PC-9 (cell line): ENCODE data around the gene RCC2. TPM values are rescaled to one million over a fixed set of nuclear protein-coding genes. Genes with fewer than 3 reads are reported as not detected.
"Not testable (repeated sequence)": the region's sequence is repeated elsewhere in the genome, so short reads cannot be mapped to it uniquely, and the experiment has no call there.

Experiments
- BruUV-seq: library from RNA; stranded (reverse); fragments of 400-500 nt; replicated peaks from 2 replicates; lab custom pipeline; 2021; lab: Mats Ljungman, UMichigan
- CTCF ChIA-PET: fragments of 300-600 bp; sonication (Branson Sonifier 250); formaldehyde crosslinking; loops from one replicate; lab custom pipeline; 2022; ENCODE audit warnings: antibody characterized with exemption; lab: Charles Lee
- POLR2A ChIA-PET: fragments of 300-600 bp; sonication (Branson Sonifier 250); formaldehyde crosslinking; loops from one replicate; lab custom pipeline; 2022; ENCODE audit warnings: antibody characterized with exemption; ENCODE audit not compliant: unreplicated experiment; lab: Charles Lee
- DNase-seq, 2 experiments: peaks; one replicate each; pipeline versions ENCODE4 v3.0.0 to v3.0.0-alpha.2; 2015 to 2022; ENCODE audit warnings: mixed read lengths in 1 of 2
- H2AFZ ChIP-seq: fragments of 200-600 bp; sonication (generic); 2 replicates; pipeline ENCODE4 v1.8.1; 2017; ENCODE audit warnings: antibody characterized with exemption
- H3F3A ChIP-seq: fragments of 200-600 bp; sonication (generic); 2 replicates; pipeline ENCODE4 v1.8.1; 2017; ENCODE audit warnings: antibody characterized with exemption, mild to moderate bottlenecking, low read depth; ENCODE audit not compliant: insufficient read depth
- H3K27ac ChIP-seq: fragments of 200-600 bp; sonication (generic); 2 replicates; pipeline ENCODE4 v1.6.1; 2016; ENCODE audit warnings: mixed run types
- H3K27me3 ChIP-seq: fragments of 200-600 bp; sonication (generic); 2 replicates; pipeline ENCODE4 v1.6.1; 2016; ENCODE audit warnings: low read depth, mixed run types; ENCODE audit not compliant: insufficient read depth
- H3K36me3 ChIP-seq: fragments of 200-600 bp; sonication (generic); 2 replicates; pipeline ENCODE4 v1.6.1; 2016; ENCODE audit warnings: low read depth, mixed run types
- H3K4me1 ChIP-seq: fragments of 200-600 bp; sonication (generic); replicated peaks from 2 replicates; pipeline ENCODE4 v1.6.1; 2016; ENCODE audit warnings: mixed run types; ENCODE audit not compliant: insufficient read depth
- H3K4me2 ChIP-seq: fragments of 200-600 bp; sonication (generic); 2 replicates; pipeline ENCODE4 v1.6.1; 2017; ENCODE audit warnings: mixed run types
- H3K4me3 ChIP-seq: fragments of 200-600 bp; sonication (generic); 2 replicates; pipeline ENCODE4 v1.6.1; 2016; ENCODE audit warnings: mixed run types
- H3K79me2 ChIP-seq: fragments of 200-600 bp; sonication (generic); 2 replicates; pipeline ENCODE4 v1.6.1; 2017; ENCODE audit warnings: low read depth, mixed run types
- H3K9me2 ChIP-seq: fragments of 200-600 bp; sonication (generic); 2 replicates; pipeline ENCODE4 v1.8.1; 2017; ENCODE audit warnings: mild to moderate bottlenecking; ENCODE audit not compliant: insufficient read depth
- H3K9me3 ChIP-seq: fragments of 200-600 bp; sonication (generic); 2 replicates; pipeline ENCODE4 v1.8.1; 2016; ENCODE audit warnings: low read depth; ENCODE audit not compliant: insufficient read depth
- H4K20me1 ChIP-seq: fragments of 200-600 bp; sonication (generic); 2 replicates; pipeline ENCODE4 v1.8.1; 2017; ENCODE audit not compliant: insufficient read depth
- EZH2 ChIP-seq: fragments of 200-600 bp; sonication (generic); IDR thresholded peaks from 2 replicates; pipeline ENCODE4 v1.8.0; 2017; ENCODE audit warnings: antibody characterized with exemption, low read depth
- intact Hi-C: fragments of 100-400 bp; cut with micrococcal nuclease; formaldehyde crosslinking; loops from one replicate; pipeline ENCODE4 v1.10.0; 2022; ENCODE audit not compliant: unreplicated experiment
- total RNA-seq: library from RNA; stranded (reverse); gene quantifications from 2 replicates; pipeline ENCODE4 v1.2.3, GENCODE V29; 2021
- TF ChIP-seq, protein P1 (sequence below): fragments of 200-600 bp; sonication (generic); conservative IDR thresholded peaks from 2 replicates; pipeline ENCODE4 v1.6.1; 2017; ENCODE audit warnings: mixed run types, antibody characterized with exemption, mild to moderate bottlenecking, moderate library complexity

The RCC2 gene
- total RNA-seq, 1 experiment from 2014 or later: 170 TPM

DNA sequence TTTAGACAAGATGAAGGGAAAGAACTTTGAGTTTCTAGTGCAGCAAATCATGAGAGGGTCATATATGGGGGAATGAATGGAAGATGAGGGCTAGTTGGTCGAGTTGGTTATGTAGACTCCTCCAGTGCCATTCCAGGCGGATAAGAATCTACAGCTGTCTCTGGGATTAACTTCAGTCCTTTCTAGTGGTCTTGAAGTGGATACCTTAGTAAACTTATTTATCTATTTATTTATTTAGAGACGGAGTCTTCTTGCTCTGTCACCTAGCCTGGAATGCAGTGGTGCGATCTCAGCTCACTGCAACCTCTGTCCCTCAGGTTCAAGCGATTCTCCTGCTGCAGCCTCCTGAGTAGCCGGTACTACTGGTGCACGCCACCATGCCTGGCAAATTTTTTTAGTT, 41.4 kb upstream of the RCC2 start:
- Histone ChIP-seq H4K20me1 (no peaks in the 10 kb centered on the region), H3F3A (no peaks in the 10 kb centered on the region), H2AFZ (no peak overlapping the region), H3K4me1 (peaks cover 8% of the 10 kb centered on the region), H3K27ac (no peak overlapping the region), H3K79me2 (no peaks in the 10 kb centered on the region), H3K9me2 (no peaks in the 10 kb centered on the region), H3K4me2 (no peak overlapping the region), H3K4me3 (no peak overlapping the region), H3K27me3 (no peaks in the 10 kb centered on the region), H3K36me3 (no peaks in the 10 kb centered on the region), H3K9me3 (no peaks in the 10 kb centered on the region)
- no peak for TF ChIP-seq EZH2
- intact Hi-C loops: no loop called here
- ChIA-PET POLR2A (no interaction called here), CTCF (interaction anchor here (0.7 kb wide), 1 partner anchor 29 kb away, joined by 3 read pairs; no protein-coding TSS in a partner anchor)
- no TSS peak for BruUV-seq
- no peak for DNase-seq

DNA sequence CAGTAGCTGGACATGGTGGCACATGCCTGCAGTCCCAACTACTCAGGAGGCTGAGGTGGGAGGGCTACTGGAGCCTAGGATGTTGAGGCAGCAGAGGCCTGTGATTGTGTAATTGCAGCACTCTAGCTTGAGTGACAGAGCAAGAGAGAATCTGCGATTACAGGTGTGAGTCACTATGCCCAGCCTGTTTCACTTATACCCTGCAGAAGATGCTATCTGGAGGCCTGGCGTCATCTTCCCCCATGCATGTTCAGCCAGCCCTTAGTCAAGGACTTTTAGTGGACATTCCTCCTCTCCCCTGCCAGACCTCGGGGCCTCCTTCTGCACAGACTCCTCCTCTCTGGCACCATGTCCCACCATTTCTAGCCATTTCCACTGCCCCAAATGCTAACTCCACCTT, 36.3 kb upstream of the RCC2 start:
- Histone ChIP-seq H3K4me1 (peaks cover 20% of the 10 kb centered on the region), H3K4me3 (no peak overlapping the region), H2AFZ (no peak overlapping the region), H3K79me2 (no peaks in the 10 kb centered on the region), H3F3A (peaks cover 15% of the 10 kb centered on the region; the same call in 1 of the 2 replicates), H3K27ac (no peak overlapping the region; the same call in 1 of the 2 replicates), H3K36me3 (no peaks in the 10 kb centered on the region), H3K4me2 (peak overlapping the region; percentile 44), H3K27me3 (no peaks in the 10 kb centered on the region), H4K20me1 (no peaks in the 10 kb centered on the region), H3K9me3 (no peaks in the 10 kb centered on the region), H3K9me2 (no peaks in the 10 kb centered on the region)
- no TSS peak for BruUV-seq
- DNase-seq: peak; percentile 75 to 90
- intact Hi-C loops: loop anchor here (1.0 to 5.0 kb wide), 2 partner anchors 34 to 348 kb away; no protein-coding TSS in a partner anchor
- ChIA-PET CTCF (interaction anchor here (0.6 to 1.0 kb wide), 3 partner anchors 12 to 36 kb away, joined by 5 to 14 read pairs (median 8); partner anchors contain the start of gene RCC2), POLR2A (no interaction called here)
- TF ChIP-seq EZH2: no peak
- TF ChIP-seq, protein P1, sequence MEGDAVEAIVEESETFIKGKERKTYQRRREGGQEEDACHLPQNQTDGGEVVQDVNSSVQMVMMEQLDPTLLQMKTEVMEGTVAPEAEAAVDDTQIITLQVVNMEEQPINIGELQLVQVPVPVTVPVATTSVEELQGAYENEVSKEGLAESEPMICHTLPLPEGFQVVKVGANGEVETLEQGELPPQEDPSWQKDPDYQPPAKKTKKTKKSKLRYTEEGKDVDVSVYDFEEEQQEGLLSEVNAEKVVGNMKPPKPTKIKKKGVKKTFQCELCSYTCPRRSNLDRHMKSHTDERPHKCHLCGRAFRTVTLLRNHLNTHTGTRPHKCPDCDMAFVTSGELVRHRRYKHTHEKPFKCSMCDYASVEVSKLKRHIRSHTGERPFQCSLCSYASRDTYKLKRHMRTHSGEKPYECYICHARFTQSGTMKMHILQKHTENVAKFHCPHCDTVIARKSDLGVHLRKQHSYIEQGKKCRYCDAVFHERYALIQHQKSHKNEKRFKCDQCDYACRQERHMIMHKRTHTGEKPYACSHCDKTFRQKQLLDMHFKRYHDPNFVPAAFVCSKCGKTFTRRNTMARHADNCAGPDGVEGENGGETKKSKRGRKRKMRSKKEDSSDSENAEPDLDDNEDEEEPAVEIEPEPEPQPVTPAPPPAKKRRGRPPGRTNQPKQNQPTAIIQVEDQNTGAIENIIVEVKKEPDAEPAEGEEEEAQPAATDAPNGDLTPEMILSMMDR: no peak

DNA sequence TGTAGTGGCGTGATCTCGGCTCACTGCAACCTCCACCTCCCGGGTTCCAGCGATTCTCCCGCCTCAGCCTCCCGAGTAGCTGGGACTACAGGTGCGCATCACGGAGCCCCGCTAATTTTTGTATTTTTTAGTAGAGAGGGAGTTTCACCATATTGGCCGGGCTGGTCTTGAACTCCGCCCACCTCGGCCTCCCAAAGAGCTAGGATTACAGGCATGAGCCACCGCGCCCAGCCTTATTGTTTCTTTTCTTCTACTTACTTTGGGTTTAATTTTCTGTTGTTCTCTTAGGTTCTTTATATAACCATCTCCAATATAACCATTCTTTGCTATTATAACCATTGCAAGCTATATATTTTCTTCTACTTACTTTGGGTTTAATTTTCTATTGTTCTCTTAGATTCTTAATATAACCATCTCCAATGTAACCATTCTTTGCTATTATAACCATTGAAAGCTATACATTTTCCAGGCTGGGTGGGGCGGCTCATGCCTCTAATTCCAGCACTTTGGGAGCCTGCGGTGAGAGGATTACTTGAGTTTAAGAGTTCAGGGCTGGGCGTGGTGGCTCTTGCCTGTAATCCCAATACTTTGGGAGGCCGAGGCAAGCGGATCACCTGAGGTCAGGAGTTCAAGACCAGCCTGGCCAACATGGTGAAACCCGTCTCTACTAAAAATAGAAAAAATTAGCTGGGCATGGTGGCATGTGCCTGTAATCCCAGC, 35.5 kb upstream of the RCC2 start:
- CTCF ChIA-PET: interaction anchor here (1.0 kb wide), 1 partner anchor 35 kb away, joined by 14 read pairs; the partner anchor contains the start of gene RCC2
- H4K20me1 ChIP-seq, H3K27me3 ChIP-seq, BruUV-seq, H3K27ac ChIP-seq, DNase-seq, H3K4me2 ChIP-seq, H3K79me2 ChIP-seq, H2AFZ ChIP-seq, H3K9me3 ChIP-seq, H3K4me3 ChIP-seq, POLR2A ChIA-PET, H3K36me3 ChIP-seq, H3K9me2 ChIP-seq: not testable (repeated sequence)
- Histone ChIP-seq H3F3A (peaks cover 15% of the 10 kb centered on the region; the same call in 1 of the 2 replicates), H3K4me1 (peaks cover 20% of the 10 kb centered on the region)
- intact Hi-C loops: loop anchor here (1.0 to 5.0 kb wide), 2 partner anchors 34 to 348 kb away; no protein-coding TSS in a partner anchor

DNA sequence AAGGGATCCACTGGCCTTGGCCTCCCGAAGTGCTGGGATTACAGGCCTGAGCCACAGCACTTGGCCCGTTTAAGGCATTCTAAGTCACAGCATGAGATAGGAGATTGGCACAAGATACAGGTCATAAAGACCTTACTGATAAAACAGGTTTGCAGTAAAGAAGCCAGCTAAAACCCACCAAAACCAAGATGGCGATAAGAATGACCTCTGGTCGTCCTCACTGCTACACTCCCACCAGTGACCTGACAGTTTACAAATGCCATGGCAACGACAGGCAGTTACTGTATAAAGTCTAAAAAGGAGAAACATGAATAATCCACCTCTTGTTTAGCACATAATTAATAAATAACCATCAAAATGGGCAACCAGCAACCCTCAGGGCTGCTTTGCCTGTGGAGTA, 33.3 kb upstream of the RCC2 start:
- H3K4me1 ChIP-seq: peaks cover 20% of the 10 kb centered on the region
- H3K4me2 ChIP-seq: no peak overlapping the region
- intact Hi-C loops: no loop called here
- H3K9me2 ChIP-seq: no peaks in the 10 kb centered on the region
- no peaks in the 10 kb centered on the region for H4K20me1 ChIP-seq
- H3F3A ChIP-seq: peaks cover 15% of the 10 kb centered on the region; the same call in 1 of the 2 replicates
- H3K4me3 ChIP-seq: no peak overlapping the region
- H2AFZ ChIP-seq: no peak overlapping the region
- TF ChIP-seq, protein P1: no peak
- no peak for TF ChIP-seq EZH2
- no peak for DNase-seq
- BruUV-seq: no TSS peak
- ChIA-PET POLR2A (no interaction called here), CTCF (no interaction called here)
- no peaks in the 10 kb centered on the region for H3K36me3 ChIP-seq
- H3K79me2 ChIP-seq: no peaks in the 10 kb centered on the region
- H3K27me3 ChIP-seq: no peaks in the 10 kb centered on the region
- no peak overlapping the region for H3K27ac ChIP-seq
- no peaks in the 10 kb centered on the region for H3K9me3 ChIP-seq
